GM12878 (cell line): ENCODE measurements around the gene ANKRD50. TPM values are rescaled to one million over a fixed set of nuclear protein-coding genes. Genes with fewer than 3 reads are reported as not detected.

Source experiments
- ATAC-seq: fragments of 200-7000 bp; cut with Tn5 transposase; 3 replicates; pipeline ENCODE4 v1.9.1; 2020; ENCODE audit warnings: mild to moderate bottlenecking, moderate library complexity
- BruUV-seq: library from RNA; stranded (reverse); fragments of 400-500 nt; replicated peaks from 2 replicates; lab custom pipeline; 2021; lab: Mats Ljungman, UMichigan
- CTCF ChIA-PET: fragments of 300-600 bp; sonication (Branson Sonifier 250); formaldehyde crosslinking; extraction: SDS; loops from one replicate; lab custom pipeline; 2021; ENCODE audit warnings: inconsistent platforms; lab: Yijun Ruan, JAX
- POLR2A ChIA-PET: fragments of 350-600 bp; formaldehyde crosslinking; extraction: SDS; loops from one replicate; lab custom pipeline; 2021; ENCODE audit warnings: inconsistent platforms; lab: Charles Lee
- RAD21 ChIA-PET: fragments of 300-600 bp; sonication (Branson Sonifier 250); formaldehyde crosslinking; loops from one replicate; lab custom pipeline; 2023; ENCODE audit warnings: antibody characterized with exemption; ENCODE audit not compliant: unreplicated experiment; lab: Charles Lee
- SMC1A ChIA-PET: fragments of 300-600 bp; sonication (Branson Sonifier 250); formaldehyde crosslinking; loops from one replicate; lab custom pipeline; 2023; ENCODE audit not compliant: unreplicated experiment, uncharacterized antibody; lab: Charles Lee
- DNase-seq: peaks from one replicate; pipeline ENCODE4 v3.0.0-alpha.2; 2011; ENCODE audit warnings: low read depth, low spot score
- FAIRE-seq: peaks from 3 replicates; lab custom pipeline; 2011; peaks lifted over from hg19 to GRCh38; lab: Jason Lieb, UNC
- H2AFZ ChIP-seq: 2 replicates; pipeline ENCODE4 v1.6.0; 2011; ENCODE audit warnings: low read depth, low read length, control low read depth; ENCODE audit not compliant: control insufficient read depth
- H3K27ac ChIP-seq: 2 replicates; pipeline ENCODE4 v1.5.1; 2011; ENCODE audit warnings: control low read depth; ENCODE audit not compliant: control insufficient read depth, insufficient read depth
- H3K27me3 ChIP-seq, 2 experiments: replicated peaks in 1 of 2; 2 replicates each; pipeline versions ENCODE4 v1.6.0 to v1.6.1; 2011; ENCODE audit warnings: low read length in 1 of 2; ENCODE audit not compliant: control insufficient read depth in 2 of 2, insufficient read depth in 2 of 2
- H3K36me3 ChIP-seq, 2 experiments: 2 replicates each; pipeline ENCODE4 v1.5.1; 2011; ENCODE audit warnings: low read length in 1 of 2; ENCODE audit not compliant: control insufficient read depth in 2 of 2, insufficient read depth in 2 of 2
- H3K4me1 ChIP-seq: 2 replicates; pipeline ENCODE4 v1.6.1; 2011; ENCODE audit warnings: mild to moderate bottlenecking, low read length, moderate library complexity, mixed read lengths; ENCODE audit not compliant: control insufficient read depth, insufficient read depth
- H3K4me2 ChIP-seq: 2 replicates; pipeline ENCODE4 v1.6.0; 2011; ENCODE audit warnings: control low read depth; ENCODE audit not compliant: control insufficient read depth, insufficient read depth
- H3K4me3 ChIP-seq: fragments of 200-600 bp; sonication (generic); 2 replicates; pipeline ENCODE4 v1.5.1; 2016
- H3K79me2 ChIP-seq: 2 replicates; pipeline ENCODE4 v1.6.0; 2011; ENCODE audit warnings: low read length; ENCODE audit not compliant: control insufficient read depth, insufficient read depth
- H3K9ac ChIP-seq: 2 replicates; pipeline ENCODE4 v1.8.0; 2011; ENCODE audit warnings: low read length, control low read depth, mixed read lengths; ENCODE audit not compliant: control insufficient read depth, insufficient read depth
- H3K9me3 ChIP-seq: replicated peaks from 3 replicates; pipeline ENCODE4 v1.5.1; 2011; ENCODE audit warnings: mild to moderate bottlenecking, low read length; ENCODE audit not compliant: control insufficient read depth, insufficient read depth
- H4K20me1 ChIP-seq: 2 replicates; pipeline ENCODE4 v1.6.0; 2011; ENCODE audit not compliant: control insufficient read depth, insufficient read depth
- BCL3 ChIP-seq: IDR thresholded peaks from 2 replicates; pipeline ENCODE4 v1.6.1; 2011; ENCODE audit warnings: borderline replicate concordance, low read depth, mild to moderate bottlenecking, moderate library complexity, low read length; ENCODE audit not compliant: insufficient read depth, poor library complexity, severe bottlenecking
- CTCF ChIP-seq, 3 experiments: IDR thresholded peaks in 2 of 3; conservative IDR thresholded peaks in 1 of 3; 2 replicates each; pipeline ENCODE4 v1.5.1; 2011; ENCODE audit warnings: low read depth in 3 of 3, low read length in 3 of 3, mild to moderate bottlenecking in 3 of 3, control low read depth in 2 of 3, moderate library complexity in 2 of 3, inconsistent platforms in 1 of 3, mixed read lengths in 1 of 3; ENCODE audit not compliant: control insufficient read depth in 2 of 3, insufficient read depth in 1 of 3; ENCODE audit errors: extremely low read depth in 1 of 3
- NR2C2 ChIP-seq: IDR thresholded peaks from 2 replicates; pipeline ENCODE4 v1.6.1; 2011; ENCODE audit warnings: borderline replicate concordance, low read depth; ENCODE audit not compliant: control insufficient read depth, insufficient read length
- PBX3 ChIP-seq: IDR thresholded peaks from 2 replicates; pipeline ENCODE4 v1.6.1; 2011; ENCODE audit warnings: mild to moderate bottlenecking, low read depth, low read length, moderate library complexity; ENCODE audit not compliant: insufficient replicate concordance
- POU2F2 ChIP-seq: IDR thresholded peaks from 3 replicates; pipeline ENCODE4 v1.6.1; 2011; ENCODE audit warnings: low read depth, mild to moderate bottlenecking, low read length, borderline replicate concordance
- SKIL ChIP-seq: fragments of 450-650 bp; IDR thresholded peaks from 2 replicates; pipeline ENCODE4 v1.6.1; 2017; ENCODE audit warnings: mild to moderate bottlenecking, low read depth, inconsistent platforms; ENCODE audit not compliant: poor library complexity, severe bottlenecking
- SMC3 ChIP-seq: IDR thresholded peaks from 2 replicates; pipeline ENCODE4 v1.6.1; 2011; ENCODE audit warnings: low read length, improper control_type of control experiment, borderline replicate concordance
- STAT1 ChIP-seq: fragments of 450-650 bp; conservative IDR thresholded peaks from 2 replicates; pipeline ENCODE4 v1.6.1; 2014; ENCODE audit warnings: antibody characterized with exemption, mild to moderate bottlenecking
- YY1 ChIP-seq: IDR thresholded peaks from 2 replicates; pipeline ENCODE4 v1.6.1; 2011; ENCODE audit warnings: low read depth, mild to moderate bottlenecking, low read length
- WGBS: methylation state at CpG from one replicate; pipeline ENCODE4 v1.1.6; 2016; ENCODE audit warnings: low lambda C conversion rate; ENCODE audit not compliant: insufficient replicate concordance, insufficient coverage; ENCODE audit errors: missing lambda C conversion rate; 5-methylcytosine and 5-hydroxymethylcytosine counted together
- in situ Hi-C: fragments of 300-500 bp; cut with MboI; formaldehyde crosslinking; loops from 9 replicates; pipeline ENCODE4 v1.14.3; 2018; ENCODE audit warnings: mixed read lengths
- intact Hi-C: fragments of 100-400 bp; cut with micrococcal nuclease; formaldehyde crosslinking; loops from one replicate; pipeline ENCODE4 v1.14.2; 2022; ENCODE audit not compliant: unreplicated experiment
- polyA plus RNA-seq, 11 experiments: library from polyadenylated mRNA; depleted of rRNA in 4 of 11; unstranded in 6 of 11; stranded (reverse) in 5 of 11; fragments of >200 nt; fragmentation: Nextera tagmentation in 4 of 11; fragmentation: Illumina TruSeq in 1 of 11; extraction: Ambion mirVana in 4 of 11; extraction: Trizol in 1 of 11; gene quantifications; 1 replicate in 1 of 11; 2 replicates in 10 of 11; pipeline versions ENCODE4 v1.2.1 to v1.2.3, GENCODE V29; 2011 to 2016; ENCODE audit warnings: inconsistent platforms in 2 of 11, missing spikeins in 2 of 11, low read depth in 1 of 11
- total RNA-seq, 4 experiments: library from RNA; depleted of rRNA in 3 of 4; stranded (reverse); fragments of >200 nt in 3 of 4; fragmentation: Illumina TruSeq in 1 of 4; extraction: Trizol in 1 of 4; gene quantifications; 2 replicates each; pipeline versions ENCODE4 v1.2.1 to v1.2.3, GENCODE V29; 2013 to 2021

Gene ANKRD50
- total and polyA plus RNA-seq, 10 of the 15 experiments (the other 5 are each of a cell fraction or from before 2014, with no cell fraction given), result under 0.01 to 0.10 (median 0.03) TPM; not detected in 1

- TF ChIP-seq SMC3, result no peak
- no peak for TF ChIP-seq PBX3
- TF ChIP-seq SKIL, result no peak
- TF ChIP-seq, all 136 proteins: peak for 0
Observed at GRCh38 chr4:124717101-124717500, 4.6 kb upstream of the ANKRD50 start (continued).

DNA sequence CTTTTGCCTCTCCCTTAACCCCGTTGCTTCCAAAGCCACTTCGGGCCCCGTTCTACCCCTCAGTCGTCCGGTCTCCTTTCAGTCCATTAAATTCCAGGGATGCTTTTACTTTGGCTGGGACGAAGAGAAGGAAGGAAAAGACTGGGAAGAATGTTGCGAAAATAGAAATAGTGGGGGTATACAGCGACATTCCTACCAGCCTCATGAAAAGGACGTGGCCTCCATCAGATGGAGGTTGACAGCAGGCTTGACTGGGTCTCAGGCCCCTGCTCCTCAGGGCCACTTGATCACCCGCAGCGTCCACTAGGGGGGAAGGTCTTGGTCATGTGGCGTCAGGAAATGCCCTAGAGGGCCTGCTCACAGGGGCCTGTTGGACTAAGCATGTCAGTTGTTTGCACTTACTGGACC is 657 bp upstream of the ANKRD50 start:
- peak overlapping the region; percentile 34; the same call in 1 of the 2 replicates for H3K9ac ChIP-seq
- no peaks in the 10 kb centered on the region for H3K4me1 ChIP-seq
- TF ChIP-seq NR2C2 (no peak), POU2F2 (no peak), CTCF (IDR thresholded peaks at IDR 0.05 in 2 of 3, conservative IDR thresholded peaks at IDR 0.05 in 1 of 3; ENCODE audit: control insufficient read depth in 2 of 3, extremely low read depth in 1 of 3, insufficient read depth in 1 of 3, low read depth in 3 of 3, low read length in 3 of 3) (peak in 1 of 3 experiments; percentile 19; a peak in 1 of 6 replicates), STAT1 (no peak), BCL3 (no peak), YY1 (no peak)
- H3K27me3 ChIP-seq, result peaks cover 4 to 7% of the 10 kb centered on the region in 2 experiments; a peak in 3 of 4 replicates
- WGBS, result 6% methylated on average over 12 of the region's 12 CpGs
- ChIA-PET POLR2A (no interaction called here), SMC1A (no interaction called here), RAD21 (no interaction called here), CTCF (no interaction called here)
- FAIRE-seq, result no peak
- intact Hi-C loops, result no loop called here
- peak overlapping the region; percentile 92 for H2AFZ ChIP-seq
- BruUV-seq, result no TSS peak
- H3K4me3 ChIP-seq, result peak overlapping the region; percentile 71
- H3K79me2 ChIP-seq, result no peaks in the 10 kb centered on the region
- no peaks in the 10 kb centered on the region for H3K36me3 ChIP-seq
- ATAC-seq, result peak; percentile 70
- no peak overlapping the region; the same call in 1 of the 2 replicates for H3K27ac ChIP-seq
- H3K9me3 ChIP-seq, result no peaks in the 10 kb centered on the region
- DNase-seq, result no peak
- in situ Hi-C loops, result no loop called here
- H3K4me2 ChIP-seq, result peak overlapping the region; percentile 84
- no peaks in the 10 kb centered on the region for H4K20me1 ChIP-seq
